Common myeloid progenitor, CD34-positive (primary cell): Measurements from ENCODE around the gene ZCCHC2.

Source experiments
- CTCF ChIA-PET: fragments of 350-600 bp; sonication (Branson Sonifier 250); formaldehyde crosslinking; loops from one replicate; lab custom pipeline; 2021; ENCODE audit warnings: antibody characterized with exemption; lab: Charles Lee
- POLR2A ChIA-PET: fragments of 350-600 bp; sonication (Branson Sonifier 250); formaldehyde crosslinking; loops from one replicate; lab custom pipeline; 2021; ENCODE audit warnings: antibody characterized with exemption; lab: Charles Lee
- DNase-seq, 3 donors: peaks; one replicate each; pipeline versions ENCODE4 v3.0.0 to v3.0.0-alpha.2; 2013
- H3K27ac ChIP-seq, 2 experiments: 1 replicate in 1 of 2; 2 replicates in 1 of 2; pipeline ENCODE4 v1.7.0; 2013; ENCODE audit warnings: inconsistent platforms in 2 of 2, low read length in 2 of 2, mild to moderate bottlenecking in 2 of 2, low read depth in 1 of 2, moderate library complexity in 1 of 2; ENCODE audit not compliant: severe bottlenecking in 2 of 2, insufficient read depth in 1 of 2, poor library complexity in 1 of 2
- H3K27me3 ChIP-seq, 5 experiments: replicated peaks in 2 of 5; 1 replicate in 3 of 5; 2 replicates in 2 of 5; pipeline versions ENCODE4 v1.6.1 to v1.7.0; 2013; ENCODE audit warnings: low read length in 4 of 5, mild to moderate bottlenecking in 2 of 5, moderate library complexity in 2 of 5, inconsistent platforms in 1 of 5; ENCODE audit not compliant: insufficient read depth in 5 of 5, control insufficient read depth in 4 of 5
- H3K36me3 ChIP-seq, 4 experiments: 1 replicate in 2 of 4; 2 replicates in 2 of 4; pipeline versions ENCODE4 v1.6.1 to v1.7.0; 2013; ENCODE audit warnings: low read length in 3 of 4, control low read depth in 1 of 4, mild to moderate bottlenecking in 1 of 4; ENCODE audit not compliant: control insufficient read depth in 4 of 4, insufficient read depth in 4 of 4
- H3K4me1 ChIP-seq, 4 experiments: 1 replicate in 3 of 4; 2 replicates in 1 of 4; pipeline versions ENCODE4 v1.6.1 to v1.7.1; 2013; ENCODE audit warnings: low read length in 3 of 4, mild to moderate bottlenecking in 3 of 4, control low read depth in 1 of 4, inconsistent platforms in 1 of 4, moderate library complexity in 1 of 4; ENCODE audit not compliant: control insufficient read depth in 4 of 4, insufficient read depth in 4 of 4; ENCODE audit errors: control extremely low read depth in 1 of 4
- H3K4me3 ChIP-seq, 7 experiments: 1 replicate in 4 of 7; 2 replicates in 3 of 7; pipeline versions ENCODE4 v1.5.1 to v1.7.0; 2013; ENCODE audit warnings: mild to moderate bottlenecking in 7 of 7, low read length in 6 of 7, moderate library complexity in 6 of 7, inconsistent platforms in 2 of 7, low read depth in 2 of 7, control low read depth in 1 of 7; ENCODE audit not compliant: insufficient read depth in 4 of 7, control insufficient read depth in 1 of 7; ENCODE audit errors: extremely low read depth in 1 of 7
- H3K9me3 ChIP-seq, 5 experiments: 1 replicate in 4 of 5; 2 replicates in 1 of 5; pipeline versions ENCODE4 v1.6.1 to v1.7.1; 2013; ENCODE audit warnings: low read length in 4 of 5, mild to moderate bottlenecking in 2 of 5, inconsistent platforms in 1 of 5, low read depth in 1 of 5, moderate library complexity in 1 of 5; ENCODE audit not compliant: control insufficient read depth in 4 of 5, insufficient read depth in 2 of 5; ENCODE audit errors: control extremely low read depth in 1 of 5
- WGBS: methylation state at CpG from one replicate; pipeline ENCODE4 v1.1.5; 2013; ENCODE audit not compliant: insufficient coverage; 5-methylcytosine and 5-hydroxymethylcytosine counted together

ZCCHC2 gene

DNA sequence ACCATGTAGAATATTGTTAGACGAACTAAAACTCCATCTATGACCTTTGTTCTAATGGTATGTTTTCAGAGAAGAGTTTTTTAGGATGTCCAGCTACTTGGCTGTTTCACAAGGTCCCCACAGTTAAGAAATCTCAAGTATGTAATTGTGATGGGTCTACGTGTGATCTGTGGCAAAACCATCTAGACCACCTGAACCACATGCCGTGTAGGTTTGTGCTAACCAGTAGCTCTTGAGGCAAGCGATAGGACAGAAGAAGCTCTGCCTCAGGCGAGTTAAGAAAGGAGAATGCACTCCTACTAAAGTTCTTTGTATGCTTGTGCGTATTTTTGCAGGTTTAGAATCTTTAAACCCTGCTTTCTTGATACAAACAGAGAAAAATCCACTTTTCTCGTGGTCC, 13.2 kb downstream of the ZCCHC2 start:
- Histone ChIP-seq H3K27ac (no peak overlapping the region), H3K4me3 (no peak overlapping the region), H3K9me3 (peaks cover 0 to 2% (median 0%) of the 10 kb centered on the region in 5 experiments), H3K4me1 (peaks cover 0 to 10% (median 4%) of the 10 kb centered on the region in 4 experiments), H3K36me3 (peaks cover 3 to 12% (median 9%) of the 10 kb centered on the region in 4 experiments), H3K27me3 (no peaks in the 10 kb centered on the region)
- ChIA-PET CTCF (interaction anchor here (0.6 to 1.2 kb wide), 4 partner anchors 110 to 221 kb away, joined by 3 to 4 read pairs (median 3); partner anchors contain the start of gene TNFRSF11A), POLR2A (no interaction called here)
- DNase-seq = no peak
- 98% methylated on average over 4 of the region's 7 CpGs for WGBS

DNA sequence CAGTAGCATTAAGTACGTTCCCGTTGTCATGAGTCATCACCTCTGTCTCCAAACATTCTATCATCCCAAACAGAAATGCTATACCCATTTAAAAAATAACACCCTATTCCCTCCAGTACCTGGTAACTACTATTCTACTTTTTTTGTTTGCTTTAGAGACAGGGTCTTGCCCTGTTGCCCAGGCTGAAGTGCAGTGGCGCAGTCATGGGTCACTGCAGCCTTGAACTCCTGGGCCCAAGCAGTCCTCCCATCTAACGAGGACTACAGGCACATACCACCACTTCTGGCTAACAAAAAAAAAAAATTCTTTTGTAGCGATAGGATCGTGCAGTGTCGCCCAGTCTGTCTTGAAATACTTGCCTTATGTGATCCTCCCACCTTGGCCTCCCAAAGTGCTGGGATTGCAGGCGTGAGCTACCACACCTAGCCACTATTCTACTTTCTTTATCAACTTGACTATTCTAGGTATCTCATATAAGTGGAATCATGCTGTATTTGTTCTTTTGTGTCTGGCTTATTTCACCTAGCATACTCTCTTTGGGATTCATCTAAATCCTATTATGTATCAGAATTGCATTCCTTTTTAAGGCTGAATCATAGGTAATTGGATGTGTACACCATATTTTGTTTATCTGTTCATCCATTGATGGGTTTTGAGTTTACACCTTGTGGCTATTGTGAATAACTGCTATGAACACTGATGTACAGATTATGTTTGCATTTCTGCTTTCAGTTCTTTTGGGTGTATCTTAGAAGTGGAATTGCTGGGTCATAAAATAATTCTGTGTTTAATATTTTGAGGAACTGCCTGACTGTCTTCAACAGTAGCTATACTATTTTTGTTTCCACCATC, 14.4 kb downstream of the ZCCHC2 start:
- H3K36me3 ChIP-seq = peaks cover 6 to 18% (median 11%) of the 10 kb centered on the region in 4 experiments
- POLR2A ChIA-PET = interaction anchor here (0.6 kb wide), 1 partner anchor 90 kb away, joined by 9 read pairs; no protein-coding TSS in a partner anchor
- peaks cover 0 to 4% (median 0%) of the 10 kb centered on the region in 4 experiments for H3K4me1 ChIP-seq
- H3K4me3 ChIP-seq = no peak overlapping the region
- no peaks in the 10 kb centered on the region for H3K27me3 ChIP-seq
- DNase-seq = no peak
- 98% methylated on average over 6 of the region's 8 CpGs for WGBS
- no peak overlapping the region for H3K27ac ChIP-seq
- CTCF ChIA-PET = interaction anchor here (1.5 to 2.6 kb wide), 2 partner anchors 10 to 29 kb away, joined by 4 to 6 read pairs; no protein-coding TSS in a partner anchor
- H3K9me3 ChIP-seq = peaks cover 0 to 2% (median 0%) of the 10 kb centered on the region in 5 experiments

DNA sequence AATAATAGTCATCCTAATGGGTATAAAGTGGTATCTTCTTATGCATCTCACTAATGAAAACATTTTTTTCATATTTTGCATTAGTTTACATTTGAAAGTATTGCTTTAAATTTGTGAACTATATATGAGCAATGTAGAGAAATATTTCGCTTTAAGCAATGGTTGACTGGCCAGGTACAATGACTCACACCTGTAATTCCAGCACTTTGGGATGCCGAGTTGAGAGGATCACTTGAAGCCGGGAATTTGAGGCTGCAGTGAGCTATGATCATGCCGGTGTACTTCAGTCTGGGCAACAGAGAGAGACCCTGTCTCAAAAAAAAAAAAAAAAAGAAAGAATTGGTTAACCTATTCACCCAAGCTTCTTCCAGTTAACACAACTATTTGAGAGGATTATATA, 15.1 kb downstream of the ZCCHC2 start:
- 100% methylated on average over 2 of the region's 4 CpGs for WGBS
- POLR2A ChIA-PET = interaction anchor here (0.6 to 0.9 kb wide), 2 partner anchors 12 to 91 kb away, joined by 3 to 9 read pairs; no protein-coding TSS in a partner anchor
- no peak overlapping the region for H3K27ac ChIP-seq
- CTCF ChIA-PET = interaction anchor here (1.5 to 2.6 kb wide), 3 partner anchors 8 to 28 kb away, joined by 4 to 7 read pairs (median 6); no protein-coding TSS in a partner anchor
- peaks cover 0 to 3% (median 0%) of the 10 kb centered on the region in 4 experiments for H3K4me1 ChIP-seq
- H3K27me3 ChIP-seq = no peaks in the 10 kb centered on the region
- no peak overlapping the region for H3K4me3 ChIP-seq
- DNase-seq = no peak
- peaks cover 0 to 2% (median 0%) of the 10 kb centered on the region in 5 experiments for H3K9me3 ChIP-seq
- H3K36me3 ChIP-seq = peaks cover 6 to 22% (median 15%) of the 10 kb centered on the region in 4 experiments

DNA sequence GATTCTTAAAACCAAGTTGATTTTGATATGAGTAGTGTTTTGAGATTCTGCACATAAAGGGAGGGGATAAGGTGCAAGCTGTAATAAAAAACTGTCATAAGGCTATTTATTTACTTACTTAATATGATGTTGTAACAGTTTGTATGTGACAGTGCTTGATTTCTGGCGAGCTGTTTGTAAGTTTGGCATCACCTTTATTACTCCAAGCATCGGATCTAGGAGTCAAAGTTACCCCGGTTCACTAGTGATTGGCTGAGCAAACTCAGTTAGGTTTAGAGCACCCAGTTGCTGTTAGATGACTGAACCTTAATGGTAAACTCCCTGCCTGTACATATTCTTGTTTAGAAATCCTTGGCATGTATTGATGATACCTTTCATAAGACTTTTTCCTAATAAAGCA, 16.1 kb downstream of the ZCCHC2 start:
- Histone ChIP-seq H3K27me3 (no peaks in the 10 kb centered on the region), H3K36me3 (peaks cover 11 to 30% (median 24%) of the 10 kb centered on the region in 4 experiments), H3K9me3 (peaks cover 0 to 2% (median 0%) of the 10 kb centered on the region in 5 experiments), H3K4me1 (peaks cover 0 to 3% (median 0%) of the 10 kb centered on the region in 4 experiments), H3K4me3 (no peak overlapping the region), H3K27ac (no peak overlapping the region)
- no peak for DNase-seq
- CTCF ChIA-PET = interaction anchor here (1.3 to 2.6 kb wide), 4 partner anchors 9 to 45 kb away, joined by 3 to 7 read pairs (median 5); no protein-coding TSS in a partner anchor
- WGBS = 93% methylated on average over 2 of the region's 3 CpGs
- POLR2A ChIA-PET = interaction anchor here (0.9 kb wide), 1 partner anchor 12 kb away, joined by 3 read pairs; no protein-coding TSS in a partner anchor

DNA sequence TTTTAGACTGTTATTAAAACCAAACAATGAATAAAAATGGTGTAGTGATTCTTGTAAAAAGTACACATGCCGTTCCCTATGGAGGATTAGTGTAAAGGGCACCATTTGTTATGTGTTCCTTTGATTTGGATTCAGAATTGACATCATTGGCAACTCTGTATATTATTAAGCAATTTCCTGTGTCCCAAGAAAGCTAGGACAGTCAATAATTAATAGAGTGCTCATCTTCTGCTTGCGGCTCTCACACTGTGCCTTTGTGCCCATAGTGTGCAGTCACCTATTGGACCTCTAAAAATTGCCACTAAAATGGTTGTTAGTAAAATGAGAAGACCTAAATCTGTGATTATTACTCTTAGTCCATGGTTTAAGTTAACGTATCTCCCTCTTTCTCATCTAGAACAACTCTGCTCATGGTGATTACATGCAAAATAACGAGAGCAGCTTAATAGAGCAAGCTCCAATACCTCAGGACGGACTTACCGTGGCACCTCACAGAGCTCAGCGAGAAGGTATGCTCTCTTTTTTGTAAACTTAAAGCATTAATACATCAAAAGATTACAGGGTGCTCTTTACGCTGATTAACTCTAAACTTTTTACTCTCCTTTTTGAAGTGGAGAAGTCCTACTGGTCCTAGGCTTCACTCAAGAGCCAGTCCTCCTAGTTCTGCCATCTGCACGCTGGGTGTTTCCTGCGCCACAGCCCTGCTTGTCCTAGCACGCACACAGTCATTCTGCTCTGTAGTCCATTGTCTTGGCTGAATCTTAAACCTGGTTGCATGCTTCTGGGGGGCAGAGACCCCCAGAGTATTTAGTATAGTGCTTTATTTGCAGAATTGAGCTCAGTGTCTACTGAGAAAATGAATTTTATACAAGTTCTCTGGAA, 16.7 kb downstream of the ZCCHC2 start:
- Histone ChIP-seq H3K4me3 (no peak overlapping the region), H3K4me1 (peaks cover 0 to 3% (median 0%) of the 10 kb centered on the region in 4 experiments), H3K27ac (no peak overlapping the region), H3K36me3 (peaks cover 11 to 30% (median 28%) of the 10 kb centered on the region in 4 experiments), H3K9me3 (peaks cover 0 to 2% (median 0%) of the 10 kb centered on the region in 5 experiments), H3K27me3 (no peaks in the 10 kb centered on the region)
- DNase-seq = no peak
- 96% methylated on average over 9 of the region's 11 CpGs for WGBS
- ChIA-PET CTCF (interaction anchor here (0.6 to 2.6 kb wide), 4 partner anchors 10 to 45 kb away, joined by 3 to 7 read pairs (median 4); no protein-coding TSS in a partner anchor), POLR2A (no interaction called here)

DNA sequence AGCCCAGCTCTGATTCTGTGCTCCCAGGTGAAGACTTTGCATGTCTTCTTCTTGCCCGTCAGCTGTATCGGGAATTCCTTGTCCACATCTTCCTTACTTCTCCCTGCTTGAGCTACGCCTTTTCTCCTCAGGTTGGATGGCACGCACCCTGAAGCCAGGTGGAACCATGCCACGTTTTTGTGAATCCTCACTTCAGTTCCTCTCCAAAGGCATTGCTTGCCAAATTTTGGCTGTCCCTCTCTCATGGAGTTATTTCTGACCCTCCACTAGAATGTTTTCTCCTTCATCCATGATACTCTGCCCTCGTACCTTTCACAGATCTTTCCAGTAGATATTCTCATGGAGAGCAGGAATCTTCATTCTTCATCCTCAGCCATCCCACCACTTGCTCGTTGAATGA, 20.2 kb downstream of the ZCCHC2 start:
- no peak overlapping the region for H3K4me3 ChIP-seq
- DNase-seq = no peak
- no peaks in the 10 kb centered on the region for H3K4me1 ChIP-seq
- POLR2A ChIA-PET = no interaction called here
- H3K27ac ChIP-seq = no peak overlapping the region
- CTCF ChIA-PET = interaction anchor here (1.6 kb wide), 1 partner anchor 117 kb away, joined by 6 read pairs; no protein-coding TSS in a partner anchor
- 97% methylated on average over 7 of the region's 7 CpGs for WGBS
- H3K9me3 ChIP-seq = no peaks in the 10 kb centered on the region
- H3K36me3 ChIP-seq = peaks cover 13 to 54% (median 50%) of the 10 kb centered on the region in 4 experiments
- H3K27me3 ChIP-seq = no peaks in the 10 kb centered on the region
